GM19395 (cell line): ENCODE results near the gene MBD5.

Experiments used
- ATAC-seq: cut with Tn5 transposase; IDR thresholded peaks from one replicate; pipeline ENCODE4 v1.9.1; 2021; ENCODE audit warnings: mild to moderate bottlenecking, moderate library complexity; ENCODE audit not compliant: unreplicated experiment

MBD5 gene

DNA sequence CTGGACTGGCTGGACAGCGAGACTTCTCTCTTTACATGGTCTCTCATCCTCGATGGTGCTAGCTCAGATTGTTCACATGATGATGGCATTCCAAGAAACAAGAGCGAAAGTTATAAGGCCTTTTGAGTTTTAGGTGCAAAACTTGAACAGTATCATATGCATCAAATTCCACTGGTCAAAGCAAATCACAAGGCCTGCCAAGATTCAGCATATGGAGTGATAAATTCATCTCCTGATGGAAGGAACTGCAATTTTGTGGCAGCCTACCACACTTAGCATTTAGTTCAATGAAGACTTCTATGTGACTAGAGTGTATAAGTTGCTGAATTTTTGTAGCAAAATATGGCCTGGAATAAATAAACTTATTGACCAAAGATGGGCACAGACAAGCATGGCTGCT is 429.6 kb downstream of the MBD5 start:
- no peak for ATAC-seq

DNA sequence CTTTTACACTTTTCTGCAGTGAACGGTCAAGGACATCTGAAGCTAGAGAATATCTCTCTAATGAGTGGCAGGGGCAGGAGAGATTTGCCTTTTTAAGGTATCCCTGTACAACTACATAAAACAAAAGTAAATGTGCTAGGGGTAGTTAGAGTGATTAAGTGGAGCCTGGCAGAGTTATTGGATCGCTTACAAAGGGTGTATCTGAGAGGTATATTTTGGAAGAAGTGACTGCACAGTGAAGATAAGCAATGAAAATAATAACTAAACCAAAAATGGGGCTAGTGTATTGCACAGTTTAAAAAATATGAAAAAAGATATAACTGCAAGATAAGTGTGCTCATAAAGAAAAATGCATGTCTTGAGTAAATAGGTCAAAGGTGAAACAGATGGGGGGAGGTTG is 430.2 kb downstream of the MBD5 start:
- ATAC-seq, result no peak

DNA sequence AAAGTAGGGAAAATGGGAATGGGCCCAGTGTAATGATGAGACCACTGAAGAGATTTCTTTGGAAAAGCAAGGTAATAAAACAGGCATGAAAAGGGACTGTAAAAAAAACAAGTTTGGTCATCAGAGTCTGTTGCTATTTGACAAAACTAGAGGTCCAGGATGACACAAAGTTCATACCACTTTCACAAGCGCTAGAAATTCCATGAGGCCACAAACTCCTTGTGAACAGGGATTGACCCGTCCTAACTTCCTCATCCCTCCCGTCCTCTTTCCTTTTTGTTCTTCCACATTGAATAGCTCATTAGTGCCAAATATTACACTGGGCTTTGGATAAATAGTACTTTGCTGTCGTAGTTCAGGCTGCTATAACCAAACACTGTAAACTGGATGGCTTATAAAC is 434.9 kb downstream of the MBD5 start:
- ATAC-seq, result no peak

DNA sequence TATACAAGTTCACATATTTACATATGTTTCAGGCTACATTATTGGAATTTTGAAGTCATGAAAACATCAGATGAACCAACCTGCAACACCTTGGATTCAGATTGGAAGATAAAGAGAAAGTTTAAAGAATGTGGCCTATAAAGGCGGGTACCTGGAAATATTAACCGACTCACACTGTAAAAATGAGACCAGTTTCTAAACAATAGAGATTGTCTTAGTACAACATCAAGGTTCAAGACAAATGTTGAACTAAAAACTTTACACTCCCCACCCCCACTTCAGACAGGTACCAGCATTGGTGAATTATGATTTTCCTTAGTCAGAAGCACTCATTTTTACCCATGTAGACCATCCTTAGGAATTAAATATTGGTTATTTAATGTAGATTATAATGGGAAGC is 437.3 kb downstream of the MBD5 start:
- ATAC-seq, result no peak

DNA sequence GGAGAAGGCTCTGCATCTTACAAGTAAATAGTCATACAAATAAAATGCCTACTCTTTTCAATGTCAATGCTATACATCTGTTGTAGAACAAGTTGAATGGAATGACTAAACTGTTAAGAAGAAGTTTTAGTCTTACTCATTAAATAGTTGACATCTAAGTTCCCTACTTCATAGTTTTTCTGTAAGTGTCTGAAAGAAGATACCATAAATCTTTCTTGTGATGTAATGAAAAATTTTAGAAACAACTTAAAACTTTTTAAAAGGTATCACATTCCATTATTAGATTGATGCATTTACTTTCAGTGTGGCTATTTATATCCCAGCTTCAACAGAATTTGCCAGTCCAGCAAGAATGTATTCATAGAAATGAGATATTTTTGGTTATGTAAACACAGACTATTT is 438.5 kb downstream of the MBD5 start:
- peak; percentile 53 for ATAC-seq

DNA sequence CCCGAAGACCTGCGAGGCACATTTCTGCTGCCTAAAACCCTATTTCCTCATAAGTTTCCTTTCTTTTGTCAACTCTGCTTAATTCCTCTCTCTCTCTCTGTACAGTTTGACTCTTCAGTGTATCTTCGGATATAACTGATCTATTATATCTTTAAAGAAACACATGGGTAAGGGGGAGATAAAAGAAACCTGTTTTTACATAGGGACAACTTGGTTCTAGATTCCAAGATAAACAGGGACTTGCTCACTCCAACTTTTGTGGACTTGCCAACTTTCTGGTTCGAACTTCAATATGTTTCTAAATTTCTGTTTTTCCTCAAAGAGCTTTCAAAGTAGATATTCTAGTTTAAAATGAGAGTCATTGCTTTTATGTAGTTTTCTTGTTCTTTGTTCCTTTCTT is 441.0 kb downstream of the MBD5 start:
- ATAC-seq, result no peak

DNA sequence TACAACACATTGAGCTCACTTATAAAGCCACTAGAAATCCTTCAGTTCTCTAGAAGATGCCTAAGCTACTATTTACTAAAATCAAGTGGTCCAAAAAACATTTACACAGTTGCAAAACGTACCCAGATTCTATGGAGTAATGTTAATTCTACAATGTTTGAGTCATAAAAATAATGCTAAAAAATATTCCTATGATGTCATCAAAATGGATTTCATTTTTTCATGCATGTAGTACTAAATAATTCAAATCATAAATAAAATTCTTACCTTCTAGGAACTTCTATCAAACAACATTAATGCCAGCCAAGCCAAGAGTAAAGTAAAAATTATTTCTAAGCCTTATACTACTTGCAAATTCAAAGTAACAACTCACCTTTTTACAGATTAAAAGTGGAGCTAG is 454.7 kb downstream of the MBD5 start:
- no peak for ATAC-seq

DNA sequence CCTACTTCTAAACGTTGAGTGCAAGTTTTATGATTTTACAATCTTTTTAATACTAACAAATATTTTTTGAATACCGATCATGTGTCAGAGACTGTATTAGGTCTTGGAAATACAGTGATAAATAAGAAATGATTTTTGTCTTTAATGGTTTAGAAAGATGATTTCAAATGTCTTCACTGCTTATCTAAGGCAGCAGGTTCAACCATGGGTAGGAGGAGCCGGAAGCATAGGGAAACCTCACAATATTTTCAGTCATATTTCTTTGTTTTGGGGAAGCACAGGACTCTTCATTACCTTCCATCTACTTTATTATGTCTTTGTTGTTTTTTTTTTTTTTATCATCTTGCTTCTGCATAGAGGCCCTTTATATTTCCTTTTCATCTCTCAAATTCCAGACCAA is 458.5 kb downstream of the MBD5 start:
- no peak for ATAC-seq

DNA sequence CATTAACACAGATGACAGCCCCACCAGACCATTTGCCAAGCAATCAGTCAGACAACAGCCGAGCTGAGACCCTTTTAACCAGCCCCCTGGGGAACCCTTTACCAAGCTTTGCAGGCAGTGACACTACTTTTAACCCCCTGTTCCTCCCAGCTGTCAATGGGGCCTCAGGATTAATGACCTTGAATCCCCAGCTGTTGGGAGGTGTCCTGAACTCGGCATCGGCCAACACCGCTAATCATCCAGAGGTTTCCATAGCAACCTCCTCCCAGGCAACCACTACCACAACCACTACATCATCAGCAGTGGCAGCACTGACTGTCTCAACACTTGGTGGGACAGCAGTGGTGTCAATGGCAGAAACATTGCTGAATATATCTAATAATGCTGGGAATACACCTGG is 462.8 kb downstream of the MBD5 start:
- ATAC-seq, result no peak

DNA sequence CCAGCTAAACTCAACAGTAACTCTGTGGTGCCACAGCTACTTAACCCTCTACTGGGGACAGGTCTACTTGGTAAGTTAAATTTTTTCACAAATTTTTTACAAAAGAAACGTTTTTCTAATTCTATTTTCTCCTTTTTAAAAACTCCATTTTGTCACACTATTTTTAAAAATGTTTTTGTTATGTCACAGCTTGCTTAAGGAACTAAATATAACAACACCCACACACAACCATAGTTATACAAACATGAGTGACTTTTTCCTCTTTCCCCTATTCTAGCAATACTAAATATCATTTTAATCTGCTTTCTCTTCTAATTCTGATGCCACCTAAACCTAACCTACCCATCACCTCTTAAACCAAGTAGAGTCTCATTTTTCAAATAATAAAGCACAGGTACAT is 463.2 kb downstream of the MBD5 start:
- no peak for ATAC-seq

DNA sequence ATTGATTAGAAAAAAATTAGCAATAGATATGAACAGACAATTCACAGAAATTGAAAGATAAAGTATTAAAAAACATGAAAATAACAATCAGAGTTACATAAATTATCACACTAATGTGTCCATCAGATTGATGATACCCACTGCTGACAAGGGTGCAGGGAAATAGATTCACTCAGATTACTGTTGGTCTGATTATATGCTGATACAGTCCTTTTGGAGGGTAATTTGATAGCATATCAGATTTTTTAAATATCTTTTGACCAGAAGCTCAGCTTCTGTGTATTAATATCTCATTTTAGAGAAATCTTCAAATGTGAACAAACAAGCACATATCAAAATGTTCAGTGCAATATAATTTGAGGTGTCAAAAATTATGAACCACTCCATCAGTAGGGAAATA is 465.8 kb downstream of the MBD5 start:
- no peak for ATAC-seq

DNA sequence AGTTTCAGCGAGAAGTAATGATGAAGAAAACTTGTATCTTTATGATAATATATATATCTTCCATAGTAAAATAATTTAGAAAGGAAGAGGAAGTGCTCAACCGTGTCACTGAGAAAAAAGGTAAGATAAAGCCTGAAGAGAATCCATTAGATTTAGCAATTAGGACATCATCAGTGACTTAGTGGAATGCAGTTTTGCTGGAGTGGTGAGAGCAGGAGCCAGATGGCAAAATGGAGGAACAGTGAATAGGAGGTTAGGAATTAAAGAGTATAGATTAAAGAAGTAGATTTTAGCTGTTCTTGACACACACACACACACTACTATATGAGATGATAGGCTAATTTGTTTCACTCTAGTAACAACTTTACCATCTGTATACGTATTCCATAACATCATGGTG is 466.5 kb downstream of the MBD5 start:
- ATAC-seq, result no peak

DNA sequence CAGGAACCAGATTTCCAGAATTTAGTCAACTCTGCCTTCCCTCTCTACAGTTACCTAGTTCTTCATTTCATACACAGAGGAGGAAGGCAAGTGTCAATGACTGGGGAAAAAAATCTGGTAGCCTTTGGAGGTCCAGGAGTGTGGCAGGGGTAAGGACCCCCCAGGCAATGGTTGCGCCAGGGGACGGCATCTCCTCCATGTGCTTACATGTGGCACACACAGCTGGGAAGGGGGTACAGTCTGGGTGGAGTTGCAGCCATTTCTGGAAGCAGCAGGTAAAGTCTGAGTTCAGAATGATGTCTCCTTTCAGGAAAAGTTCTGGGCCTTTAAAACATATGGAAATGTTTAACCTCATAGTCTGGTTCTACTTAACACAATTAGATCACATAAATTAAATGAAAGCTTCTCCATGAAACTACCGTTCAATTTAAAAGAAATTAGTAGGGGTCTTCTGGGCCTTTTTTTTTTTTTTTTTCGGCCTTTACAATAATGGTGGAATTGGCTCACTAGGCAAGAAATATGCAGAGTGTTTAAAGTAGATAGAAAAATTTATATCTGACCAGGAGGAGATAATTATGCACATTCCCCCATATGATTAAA is 470.0 kb downstream of the MBD5 start:
- ATAC-seq, result no peak

DNA sequence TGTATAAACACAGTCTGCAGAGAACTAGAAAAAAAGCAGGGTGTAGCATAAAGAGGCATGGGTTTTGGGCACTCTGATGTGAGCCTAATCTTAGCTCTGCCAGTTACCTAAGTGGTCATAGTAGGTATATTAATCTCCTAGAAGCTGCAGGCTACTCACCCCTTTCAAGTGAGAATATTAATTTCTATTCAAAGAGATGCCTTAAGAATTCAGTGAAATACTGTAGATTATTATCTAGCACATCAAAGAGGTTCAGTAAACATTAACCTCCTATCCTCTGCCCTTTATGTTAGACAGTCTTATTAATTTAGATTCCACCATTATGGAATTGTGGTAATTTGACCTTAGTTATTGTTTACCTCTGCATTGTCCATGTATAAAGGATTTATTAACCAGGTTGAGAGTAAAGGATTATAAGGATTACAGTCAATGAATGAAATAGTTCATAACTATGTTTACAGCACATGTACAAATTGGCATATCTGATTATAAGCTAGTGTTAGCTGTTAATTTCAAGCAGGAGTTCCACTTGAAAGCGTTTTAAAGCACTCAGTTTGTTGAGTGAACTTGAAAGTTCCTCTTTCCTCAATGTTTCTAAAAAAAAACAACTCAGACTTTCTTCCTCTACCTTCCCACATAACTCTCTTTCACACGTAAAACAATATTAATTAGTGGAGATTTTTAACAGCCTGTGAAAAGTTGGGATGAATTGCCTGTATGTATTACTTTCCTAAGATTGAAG is 473.1 kb downstream of the MBD5 start:
- ATAC-seq, result peak; percentile 76

DNA sequence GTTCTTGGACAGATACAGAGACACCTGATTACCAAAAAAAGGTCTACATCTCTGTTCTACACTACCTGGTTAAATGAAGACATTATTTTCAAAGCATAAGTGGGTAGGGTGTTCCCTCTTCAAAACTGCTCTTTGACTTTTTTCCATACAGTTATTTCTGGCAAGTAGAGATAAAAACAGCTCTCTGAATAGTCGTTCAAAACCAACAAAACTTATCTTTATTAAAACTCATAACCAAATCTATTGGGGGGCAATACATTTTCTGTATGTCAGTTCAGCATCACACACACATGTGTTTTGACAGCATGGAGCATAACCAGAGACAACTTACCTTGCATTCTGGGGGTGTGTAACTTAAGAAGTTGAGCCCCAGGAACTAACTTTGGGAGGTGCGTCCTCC is 474.7 kb downstream of the MBD5 start:
- ATAC-seq, result no peak

DNA sequence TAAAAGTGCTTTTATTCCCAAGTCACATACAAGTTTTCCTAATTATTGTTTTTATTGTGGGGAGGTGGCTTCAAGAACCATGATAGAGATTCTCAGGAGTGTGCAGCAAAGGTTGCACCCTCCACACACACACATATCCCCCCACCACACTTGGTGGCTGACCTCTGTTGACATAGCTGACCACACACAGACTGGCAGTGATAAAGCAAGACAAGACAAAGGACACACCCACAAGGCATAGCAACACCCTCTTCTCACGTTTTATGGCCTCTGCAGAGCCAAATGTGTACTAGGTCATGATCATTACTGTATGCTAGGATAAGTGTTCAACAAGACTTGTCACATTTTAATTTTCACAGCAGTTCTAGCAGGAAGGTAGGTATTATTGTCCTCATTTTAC is 480.7 kb downstream of the MBD5 start:
- ATAC-seq, result no peak

DNA sequence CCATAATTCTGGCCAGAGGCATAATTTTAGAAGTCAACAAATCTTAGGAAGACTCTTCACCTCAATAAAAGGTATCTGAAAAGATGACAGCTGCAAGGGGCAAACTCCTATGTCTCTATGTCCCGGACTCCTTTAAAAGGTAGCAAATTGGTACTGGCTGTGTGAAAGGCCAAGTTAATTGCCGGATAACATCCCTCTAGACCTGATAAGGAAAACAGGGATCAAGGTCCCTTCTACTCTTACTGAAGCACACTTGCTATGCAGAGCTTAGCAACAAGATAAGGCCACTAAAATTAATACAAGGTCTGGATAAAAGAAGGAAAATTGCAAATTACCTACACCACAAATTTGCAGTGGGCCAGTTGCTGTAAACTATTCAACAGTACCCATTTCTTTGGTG is 482.6 kb downstream of the MBD5 start:
- ATAC-seq, result no peak

DNA sequence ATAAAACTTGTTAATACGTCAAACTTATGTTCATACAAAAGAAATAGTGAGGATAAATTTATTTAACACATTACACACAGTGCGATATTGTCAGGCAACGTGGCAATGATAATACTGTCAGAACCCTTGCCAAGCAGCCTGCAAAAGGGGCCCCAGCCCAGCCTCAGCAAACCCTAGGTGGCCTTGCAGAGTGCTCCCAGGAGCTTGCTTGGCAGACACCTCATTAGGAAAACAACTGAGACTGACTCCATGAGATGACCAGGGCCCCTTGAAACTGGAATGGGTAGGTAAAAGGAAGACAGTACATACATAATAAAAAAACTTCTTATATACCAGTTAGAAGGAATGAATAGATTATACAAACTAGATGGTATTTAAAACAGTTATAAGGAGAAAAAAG is 487.1 kb downstream of the MBD5 start:
- no peak for ATAC-seq

DNA sequence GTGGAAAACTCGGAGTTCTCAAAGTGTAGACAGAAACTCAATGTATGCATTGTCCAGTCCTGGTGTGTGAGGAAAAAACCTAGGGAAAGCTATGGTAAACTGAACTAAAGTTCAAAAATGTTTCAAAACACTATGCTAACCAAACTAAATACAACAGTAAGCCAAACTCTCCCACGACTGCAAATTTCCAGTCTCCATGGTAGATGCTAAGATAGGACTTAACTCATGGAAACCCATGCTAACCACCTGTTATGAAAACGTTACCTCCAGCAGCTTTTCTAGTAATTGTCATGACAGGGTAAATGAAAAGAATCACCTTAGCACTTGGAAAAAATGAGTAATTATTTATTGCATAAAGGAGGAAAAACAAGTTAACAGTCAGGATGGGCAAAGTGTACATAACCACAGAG is 488.0 kb downstream of the MBD5 start:
- no peak for ATAC-seq

DNA sequence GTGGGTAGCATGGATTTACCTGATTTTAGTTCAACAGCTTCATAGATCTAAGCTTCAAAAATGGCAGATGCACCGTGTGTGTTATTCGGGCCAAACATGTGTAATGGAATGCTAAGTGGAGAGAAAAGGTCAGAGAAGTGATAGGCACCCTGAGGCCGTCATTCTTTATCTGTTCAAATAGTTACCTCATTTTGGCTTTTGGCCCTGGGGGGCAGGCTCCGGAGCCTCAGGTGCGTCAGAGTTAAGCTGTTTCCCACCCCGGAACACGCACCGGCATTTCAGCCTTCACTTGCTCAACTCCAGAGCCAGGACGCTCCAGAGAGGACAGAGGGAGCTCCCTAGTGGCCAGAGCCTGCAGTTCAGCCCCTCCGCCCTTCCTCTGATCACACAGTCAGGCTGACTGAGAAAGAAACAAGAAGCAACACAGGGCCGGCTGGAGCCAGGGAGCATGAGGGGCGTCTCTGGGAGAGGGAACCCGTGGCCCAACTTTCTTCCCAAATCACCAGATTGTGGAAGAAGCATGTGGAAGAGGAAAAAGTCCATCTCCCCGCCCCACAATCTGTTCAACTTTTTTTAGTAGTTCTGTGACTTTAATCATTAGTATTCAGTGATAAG is 488.5 kb downstream of the MBD5 start:
- peak; percentile 100 for ATAC-seq

DNA sequence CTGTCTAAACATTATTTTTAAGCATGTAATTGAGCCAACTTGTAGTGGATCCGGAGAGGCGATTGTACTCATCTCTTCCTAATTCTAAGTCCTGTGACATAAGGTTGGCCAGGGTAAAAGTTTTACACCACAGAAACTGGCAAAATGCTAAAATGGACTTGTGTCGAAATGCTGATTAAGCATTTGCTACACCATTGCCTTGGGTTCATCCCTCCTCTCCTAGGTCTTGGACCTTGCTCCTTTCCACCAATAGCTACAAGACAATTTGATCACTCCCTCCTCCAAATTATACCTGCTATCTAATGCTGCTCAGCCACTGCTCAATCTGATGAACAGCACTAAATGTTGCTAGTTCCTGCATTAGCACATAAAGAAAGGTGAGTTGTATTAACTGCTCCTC is 491.0 kb downstream of the MBD5 start:
- no peak for ATAC-seq

DNA sequence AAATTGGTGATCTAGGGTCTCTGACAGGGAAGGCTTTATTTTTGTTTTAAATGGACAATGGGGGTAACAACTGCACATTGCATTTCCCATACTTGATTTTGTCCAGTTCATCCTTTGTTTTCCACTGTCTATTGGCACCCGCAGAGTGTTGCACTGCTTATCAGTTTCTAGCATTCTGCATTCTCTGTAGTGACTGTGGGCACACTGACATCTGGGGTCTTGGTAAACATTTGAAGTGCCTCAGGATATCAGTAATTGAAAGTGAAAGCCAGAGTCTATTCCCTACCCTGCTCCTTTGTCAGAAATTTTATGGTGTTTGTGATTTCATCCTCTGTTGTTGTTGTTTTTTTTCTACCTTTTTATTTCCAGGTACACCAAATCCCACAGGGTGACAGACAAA is 491.6 kb downstream of the MBD5 start:
- no peak for ATAC-seq

DNA sequence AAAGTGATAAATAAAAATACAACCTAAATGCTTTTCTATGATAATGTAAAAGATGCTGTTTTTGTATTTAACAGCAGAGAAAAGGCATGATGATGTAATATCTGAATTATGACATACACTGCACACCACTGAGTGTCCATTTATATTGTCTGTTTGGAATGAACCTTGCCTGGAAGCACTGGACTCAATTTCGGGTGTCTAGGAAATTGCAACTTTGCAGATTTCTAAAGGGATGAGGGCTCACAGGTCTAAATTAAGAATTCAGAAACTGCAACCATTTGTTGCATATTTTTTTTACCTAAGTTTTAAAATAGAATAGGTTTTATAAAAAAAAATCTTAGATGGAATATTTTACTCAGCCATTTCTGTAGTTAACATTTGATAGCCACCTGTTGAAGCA is 492.5 kb downstream of the MBD5 start:
- ATAC-seq, result no peak
